Heart right ventricle (tissue), 16 donors: ENCODE results near the gene FBXO45. TPM values are rescaled to one million over a fixed set of nuclear protein-coding genes. Genes with fewer than 3 reads are reported as not detected.
A peak's percentile ranks its signal among the peaks of the same experiment; 100 is the strongest.
"Not testable (repeated sequence)": the region's sequence is repeated elsewhere in the genome, so short reads cannot be mapped to it uniquely, and the experiment has no call there.

ENCODE experiments used
- ATAC-seq, 8 donors: fragments of 200-7000 bp; cut with Tn5 transposase; one replicate each; pipeline ENCODE4 v1.9.1; 2020; ENCODE audit warnings: mild to moderate bottlenecking in 8 of 8, moderate library complexity in 8 of 8, moderate number of reproducible peaks in 1 of 8
- DNase-seq, 2 donors: peaks; one replicate each; pipeline ENCODE4 v3.0.0-alpha.2; 2020
- H3K27ac ChIP-seq, 10 donors: fragments of 200-600 bp; sonication (generic) in 2 of 10; one replicate each; pipeline versions ENCODE4 v1.5.0 to v1.8.0; 2020 to 2022; ENCODE audit warnings: mild to moderate bottlenecking in 3 of 10
- H3K27me3 ChIP-seq, 7 donors: fragments of 200-600 bp; one replicate each; pipeline ENCODE4 v1.8.0; 2021 to 2022; ENCODE audit warnings: mild to moderate bottlenecking in 2 of 7
- H3K36me3 ChIP-seq, 9 donors: fragments of 200-600 bp; sonication (generic) in 1 of 9; one replicate each; pipeline versions ENCODE4 v1.5.0 to v1.8.0; 2020 to 2022; ENCODE audit warnings: mild to moderate bottlenecking in 2 of 9
- H3K4me1 ChIP-seq, 9 donors: fragments of 200-600 bp; sonication (generic) in 1 of 9; one replicate each; pipeline versions ENCODE4 v1.5.0 to v1.8.0; 2020 to 2022; ENCODE audit warnings: mild to moderate bottlenecking in 4 of 9
- H3K4me3 ChIP-seq, 10 donors: fragments of 200-600 bp; sonication (generic) in 2 of 10; one replicate each; pipeline versions ENCODE4 v1.5.0 to v1.8.0; 2020 to 2022; ENCODE audit warnings: mild to moderate bottlenecking in 7 of 10, moderate library complexity in 2 of 10
- H3K9me3 ChIP-seq, 11 donors: fragments of 200-600 bp in 10 of 11; sonication (generic) in 2 of 11; one replicate each; pipeline versions ENCODE4 v1.5.0 to v1.8.0; 2013 to 2022; ENCODE audit warnings: mild to moderate bottlenecking in 2 of 11, control low read depth in 1 of 11, moderate library complexity in 1 of 11
- CTCF ChIP-seq, 9 donors: fragments of 200-600 bp; sonication (generic) in 2 of 9; IDR thresholded peaks; one replicate each; pipeline versions ENCODE4 v1.5.0 to v1.8.0; 2021 to 2022; ENCODE audit warnings: antibody characterized with exemption in 9 of 9, mild to moderate bottlenecking in 5 of 9, moderate library complexity in 1 of 9
- WGBS, 2 donors: extraction: QIAGEN DNeasy Blood & Tissue Kit; methylation state at CpG; one replicate each; pipeline ENCODE4 v1.1.7; 2013; ENCODE audit warnings: inconsistent platforms in 1 of 2; 5-methylcytosine and 5-hydroxymethylcytosine counted together
- intact Hi-C, 10 donors: fragments of 100-400 bp; cut with DNase I; formaldehyde crosslinking; loops; one replicate each; pipeline versions ENCODE4 v1.11.1 to v1.14.2; 2022
- long read RNA-seq, 3 donors: library from polyadenylated mRNA; unstranded; transcript quantifications; one replicate each; pipeline ENCODE4 v2.0.0, GENCODE V29; 2020 to 2021
- polyA plus RNA-seq, 2 donors: library from polyadenylated mRNA; stranded (reverse); fragments of 200-250 nt; gene quantifications; one replicate each; pipeline ENCODE4 v1.2.3, GENCODE V29; 2013
- total RNA-seq, 10 donors: library from RNA; stranded (reverse); fragmentation: NEBNext Ultra II Directional in 3 of 10; extraction: Animal tissue kit (Norgen Biotek cat#: 25700) in 3 of 10; gene quantifications; one replicate each; pipeline versions ENCODE4 v1.2.1 to v1.2.4, GENCODE V29; 2021 to 2023
- donor health status: Arrhythmogenic right ventricular cardiomyopathy.
- donor health status: ischemic (EF 13 %, LVEDD 7.1; RV severe dilation, severe dysfunction).
- donor health status: healthy with polysubstance abuse.
- donor health status: DM: no; HTN: yes; CAD: no.
- donor health status: DM: no; HTN: no; CAD: no.
- donor health status: ischemic (EF 25% LVEDD 6.9; RV normal size, moderate dysfunction).
- donor health status: ischemic (EF 25% LVEDD 5.7; RV mildly dilated, moderate dysfunction).
- donor health status: healthy.
- donor health status: DM: yes; HTN: yes; CAD: no.
- donor health status: Ischemic cardiomyopathy.
- donor health status: ischemic (EF 35%, LVEDD 5.7; RV mildly dilated, moderate dysfunction).
- donor health status: nonischemic (EF 11% LVEDD 7.7; RV severe dilation, severe dysfunction).
- donor health status: DM: yes; HTN: yes; CAD: no.
- donor health status: PGD.
- donor health status: ischemic (EF 29% LVEDD 5.4; RV normal size, mild dysfunction).
- donor health status: nonischemic (EF 23%, LVEDD 6.1; RV moderate dilation, normal function).

FBXO45 gene
- total RNA-seq (10 to 100 TPM in 1 of 10 donors, 1 to 10 TPM in 9; 4.4 to 10.2 (median 5.9) TPM), polyA plus RNA-seq (1 to 10 TPM; 2.0 to 4.8 TPM)
- long read RNA-seq, donor 1, full-length matches to known transcripts, result 40 of 41 reads
- long read RNA-seq, donor 1, partial matches to known transcripts, result 0 of 41 reads
- long read RNA-seq, donor 1, other reads (novel, unspliced or antisense), result 1 of 41 reads
- long read RNA-seq, donor 2, full-length matches to known transcripts, result 18 of 19 reads
- long read RNA-seq, donor 2, partial matches to known transcripts, result 0 of 19 reads
- long read RNA-seq, donor 2, other reads (novel, unspliced or antisense), result 1 of 19 reads
- long read RNA-seq, donor 3, partial matches to known transcripts, result 0 of 1 reads
- long read RNA-seq, donor 3, other reads (novel, unspliced or antisense), result 1 of 1 reads

GRCh38 chr3:196568246-196569002 lies at the start of gene FBXO45, which contains the start of gene WDR53:
FBXO45 (plus strand) TSS chr3:196568660; CDS start chr3:196568985, 325 bp downstream.
WDR53 (minus strand) TSS chr3:196568554; CDS start chr3:196561475, 7,079 bp downstream.
- TF ChIP-seq CTCF (IDR thresholded peaks at IDR 0.05), result peak in 1 of 9 donors; percentile 3
- H3K36me3 ChIP-seq, result peaks cover 0 to 32% (median 0%) of the 10 kb centered on the region in 9 donors
- intact Hi-C loops, result loop anchor here in 1 of 10 donors (10.0 kb wide), 1 partner anchor 376 kb away; the partner anchor contains the start of gene NCBP2
- peaks cover 3 to 54% (median 28%) of the 10 kb centered on the region in 9 donors for H3K4me1 ChIP-seq
- H3K9me3 ChIP-seq, result no peaks in the 10 kb centered on the region
- H3K27me3 ChIP-seq, result no peaks in the 10 kb centered on the region
- 0% methylated on average over 64 to 87 of the region's 87 CpGs for WGBS, 2 donors
- peak; percentile 99 to 100 (median 99) for ATAC-seq
- peak; percentile 94 for DNase-seq
- peak within 1 kb of the TSS; percentile 67 to 96 (median 79) for H3K4me3 ChIP-seq
- peak within 1 kb of the TSS; percentile 61 to 91 (median 84) for H3K27ac ChIP-seq

- ATAC-seq (peak; percentile 72 to 84 (median 79)), DNase-seq (peak; percentile 29 to 75)
- no peaks in the 10 kb centered on the region for H3K27me3 ChIP-seq
- H3K36me3 ChIP-seq, result no peaks in the 10 kb centered on the region
- WGBS, 2 donors, result 37 to 42% methylated on average over 12 of the region's 12 CpGs
- intact Hi-C loops, result loop anchor here in 7 of 10 donors (1.0 to 10.0 kb wide), 6 partner anchors 262 to 667 kb away; no protein-coding TSS in a partner anchor
- TF ChIP-seq CTCF (IDR thresholded peaks at IDR 0.05), result peak; percentile 42 to 74 (median 64)
- peaks cover 0 to 53% (median 24%) of the 10 kb centered on the region in 11 donors for H3K9me3 ChIP-seq
- H3K27ac ChIP-seq, result peak overlapping the region in 2 of 10 donors; percentile 31 to 39
- no peak overlapping the region for H3K4me3 ChIP-seq
- H3K4me1 ChIP-seq, result peaks cover 0 to 20% (median 0%) of the 10 kb centered on the region in 9 donors
Observed at GRCh38 chr3:196518966-196519717, 49.3 kb upstream of the FBXO45 start.

GRCh38 chr3:196519718-196520082 lies 48.8 kb upstream of the FBXO45 start:
- Histone ChIP-seq H3K9me3 (peaks cover 0 to 53% (median 24%) of the 10 kb centered on the region in 11 donors), H3K4me1 (peaks cover 0 to 20% (median 0%) of the 10 kb centered on the region in 9 donors), H3K27me3 (no peaks in the 10 kb centered on the region), H3K36me3 (no peaks in the 10 kb centered on the region), H3K4me3 (no peak overlapping the region), H3K27ac (no peak overlapping the region)
- DNase-seq (no peak), ATAC-seq (no peak)
- WGBS, 2 donors, result 84 to 85% methylated on average over 5 of the region's 5 CpGs
- no peak for TF ChIP-seq CTCF (IDR thresholded peaks at IDR 0.05)
- intact Hi-C loops, result loop anchor here (1.0 to 10.0 kb wide), 7 partner anchors 262 to 667 kb away; no protein-coding TSS in a partner anchor

- WGBS, 2 donors, result 77 to 93% methylated on average over 12 of the region's 12 CpGs
Observed at GRCh38 chr3:196521291-196521690, 47.2 kb upstream of the FBXO45 start.

More at GRCh38 chr3:196521291-196521690, 47.2 kb upstream of the FBXO45 start:
- not testable (repeated sequence) for H3K27ac ChIP-seq, ATAC-seq, H3K36me3 ChIP-seq, H3K27me3 ChIP-seq, DNase-seq, H3K4me3 ChIP-seq
- H3K9me3 ChIP-seq, result peaks cover 0 to 53% (median 24%) of the 10 kb centered on the region in 11 donors
- intact Hi-C loops, result loop anchor here in 3 of 10 donors (5.0 to 10.0 kb wide), 2 partner anchors 269 to 276 kb away; no protein-coding TSS in a partner anchor
- peaks cover 0 to 10% (median 0%) of the 10 kb centered on the region in 9 donors for H3K4me1 ChIP-seq
